K562 (cell line): Measurements from ENCODE around the gene CERS6. TPM values are rescaled to one million over a fixed set of nuclear protein-coding genes. Genes with fewer than 3 reads are reported as not detected.

Source experiments
- ARID4B ChIP-seq: sonication (generic); formaldehyde crosslinking; IDR thresholded peaks from 2 replicates; pipeline ENCODE4 v1.8.0; 2022; ENCODE audit warnings: mild to moderate bottlenecking, missing genetic modification reagents
- DMBX1 ChIP-seq: fragments of 250-450 bp; sonication (Bioruptor Pico); IDR thresholded peaks from 2 replicates; pipeline ENCODE4 v1.8.0; 2022; ENCODE audit warnings: inconsistent platforms, mild to moderate bottlenecking, moderate library complexity, borderline replicate concordance
- FOXJ2 ChIP-seq: fragments of 200-800 bp; sonication (Bioruptor generic); IDR thresholded peaks from 2 replicates; pipeline ENCODE4 v1.6.1; 2016; ENCODE audit warnings: missing genetic modification characterization, missing compliant biosample characterization
- HCFC1 ChIP-seq: IDR thresholded peaks from 2 replicates; pipeline ENCODE4 v1.6.1; 2012; ENCODE audit warnings: low read depth, low read length, improper control_type of control experiment
- HES1 ChIP-seq: fragments of 450-650 bp; IDR thresholded peaks from 2 replicates; pipeline ENCODE4 v1.6.1; 2016; ENCODE audit warnings: low read depth, mild to moderate bottlenecking, moderate library complexity
- HNRNPL ChIP-seq: fragments of 200-400 bp; formaldehyde crosslinking; IDR thresholded peaks from 2 replicates; pipeline ENCODE4 v1.6.1; 2017; ENCODE audit warnings: low read depth, mild to moderate bottlenecking, low read length
- JUN ChIP-seq, 2 experiments: sonication (generic) in 1 of 2; formaldehyde crosslinking in 1 of 2; IDR thresholded peaks; 2 replicates each; pipeline versions ENCODE4 v1.6.1 to v1.8.0; 2012 to 2022; ENCODE audit warnings: borderline replicate concordance in 2 of 2, mild to moderate bottlenecking in 2 of 2, improper control_type of control experiment in 1 of 2, low read depth in 1 of 2, low read length in 1 of 2, missing genetic modification reagents in 1 of 2
- KAT2B ChIP-seq: IDR thresholded peaks from one replicate; pipeline ENCODE4 v1.6.1; 2012; ENCODE audit warnings: low read depth, mild to moderate bottlenecking, control low read depth, inconsistent platforms, low read length, moderate library complexity
- MTF1 ChIP-seq: fragments of 250-450 bp; sonication (Bioruptor Pico); IDR thresholded peaks from 2 replicates; pipeline ENCODE4 v1.9.0; 2021; ENCODE audit warnings: moderate library complexity, mild to moderate bottlenecking, inconsistent platforms, borderline replicate concordance
- MYC ChIP-seq, 2 experiments: fragments of 250-450 bp in 1 of 2; sonication (Bioruptor Pico) in 1 of 2; IDR thresholded peaks; 2 replicates each; pipeline versions ENCODE4 v1.5.1 to v1.6.1; 2012 to 2021; ENCODE audit warnings: low read depth in 2 of 2, borderline replicate concordance in 1 of 2, improper control_type of control experiment in 1 of 2, low read length in 1 of 2, mild to moderate bottlenecking in 1 of 2, moderate library complexity in 1 of 2
- PHTF2 ChIP-seq: fragments of 250-450 bp; sonication (Bioruptor Pico); IDR thresholded peaks from 2 replicates; pipeline ENCODE4 v1.5.0; 2021; ENCODE audit warnings: mild to moderate bottlenecking
- POLR2AphosphoS5 ChIP-seq: IDR thresholded peaks from 2 replicates; pipeline ENCODE4 v1.6.1; 2011; ENCODE audit warnings: mild to moderate bottlenecking, low read depth, low read length, moderate library complexity; ENCODE audit not compliant: control insufficient read depth, insufficient read depth
- PPARD ChIP-seq: fragments of 250-450 bp; sonication (Bioruptor Pico); IDR thresholded peaks from 2 replicates; pipeline ENCODE4 v1.8.0; 2022; ENCODE audit warnings: inconsistent platforms, mild to moderate bottlenecking, moderate library complexity
- TBL1XR1 ChIP-seq, 2 experiments: IDR thresholded peaks; 2 replicates each; pipeline ENCODE4 v1.6.1; 2012; ENCODE audit warnings: improper control_type of control experiment in 2 of 2, low read length in 2 of 2, mild to moderate bottlenecking in 1 of 2
- TRIM25 ChIP-seq: fragments of 450-650 bp; IDR thresholded peaks from 2 replicates; pipeline ENCODE4 v1.7.0; 2016; ENCODE audit warnings: borderline replicate concordance
- ZNF668 ChIP-seq: fragments of 250-450 bp; sonication (Bioruptor Pico); IDR thresholded peaks from 2 replicates; pipeline ENCODE4 v1.8.0; 2022; ENCODE audit warnings: mild to moderate bottlenecking, inconsistent platforms
- ZZZ3 ChIP-seq: fragments of 450-650 bp; IDR thresholded peaks from 2 replicates; pipeline ENCODE4 v1.6.1; 2016; ENCODE audit warnings: antibody characterized with exemption, mild to moderate bottlenecking, moderate library complexity
- polyA plus RNA-seq, 8 experiments: library from polyadenylated mRNA; depleted of rRNA in 4 of 8; stranded (reverse) in 5 of 8; unstranded in 3 of 8; fragments of >200 nt; fragmentation: Nextera tagmentation in 2 of 8; fragmentation: Illumina TruSeq in 1 of 8; extraction: Ambion mirVana in 2 of 8; extraction: Trizol in 1 of 8; gene quantifications; 2 replicates each; pipeline versions ENCODE4 v1.2.1 to v1.2.3, GENCODE V29; 2011 to 2014; ENCODE audit warnings: inconsistent platforms in 1 of 8, missing spikeins in 1 of 8
- total RNA-seq, 7 experiments: library from RNA; depleted of rRNA in 6 of 7; stranded (reverse); fragments of >200 nt in 6 of 7; fragmentation: Illumina TruSeq in 2 of 7; extraction: Trizol in 2 of 7; gene quantifications; 2 replicates each; pipeline versions ENCODE4 v1.2.1 to v1.2.3, GENCODE V29; 2011 to 2021; ENCODE audit warnings: low replicate concordance in 1 of 7

Gene CERS6
- total and polyA plus RNA-seq, 9 of the 15 experiments (the other 6 are each of a cell fraction or from before 2014, with no cell fraction given): 1.6 to 13.6 (median 11.4) TPM

- peak; percentile 67; the same call in 1 of the 2 replicates for TF ChIP-seq POLR2AphosphoS5
- no peak for TF ChIP-seq ARID4B
- peak; percentile 73 for TF ChIP-seq JUN (IDR thresholded peaks at IDR 0.05; ENCODE audit: borderline replicate concordance, low read depth, low read length)
- no peak for TF ChIP-seq JUN (CRISPR knock-in tag; IDR thresholded peaks at IDR 0.05; ENCODE audit: borderline replicate concordance)
- TF ChIP-seq KAT2B: no peak
- TF ChIP-seq PHTF2 (CRISPR knock-in tag): no peak
- peak; percentile 50; the same call in 1 of the 2 replicates for TF ChIP-seq FOXJ2 (tag)
- peak; percentile 70; the same call in 1 of the 2 replicates for TF ChIP-seq ZNF668 (CRISPR knock-in tag)
- TF ChIP-seq TBL1XR1 (IDR thresholded peaks at IDR 0.05; ENCODE audit: low read length in 2 of 2): peak in 1 of 2 experiments; percentile 66; a peak in 1 of 4 replicates
- peak; percentile 57; the same call in 1 of the 2 replicates for TF ChIP-seq DMBX1 (CRISPR knock-in tag)
- no peak for TF ChIP-seq TRIM25
- TF ChIP-seq HCFC1: no peak
- TF ChIP-seq MTF1 (CRISPR knock-in tag): no peak
- no peak for TF ChIP-seq HNRNPL
- peak; percentile 74 for TF ChIP-seq MYC (IDR thresholded peaks at IDR 0.05; ENCODE audit: low read depth, low read length)
- no peak for TF ChIP-seq MYC (CRISPR knock-in tag; IDR thresholded peaks at IDR 0.05; ENCODE audit: borderline replicate concordance, low read depth)
- TF ChIP-seq PPARD: no peak
- no peak for TF ChIP-seq ZZZ3
- TF ChIP-seq HES1: no peak
Measured at GRCh38 chr2:168802859-168803725, 347.0 kb downstream of the CERS6 start (continued).
